ENCODE data around the gene LAPTM4A.
"Not testable (repeated sequence)": the region's sequence is repeated elsewhere in the genome, so short reads cannot be mapped to it uniquely, and the experiment has no call there.

The LAPTM4A gene

DNA sequence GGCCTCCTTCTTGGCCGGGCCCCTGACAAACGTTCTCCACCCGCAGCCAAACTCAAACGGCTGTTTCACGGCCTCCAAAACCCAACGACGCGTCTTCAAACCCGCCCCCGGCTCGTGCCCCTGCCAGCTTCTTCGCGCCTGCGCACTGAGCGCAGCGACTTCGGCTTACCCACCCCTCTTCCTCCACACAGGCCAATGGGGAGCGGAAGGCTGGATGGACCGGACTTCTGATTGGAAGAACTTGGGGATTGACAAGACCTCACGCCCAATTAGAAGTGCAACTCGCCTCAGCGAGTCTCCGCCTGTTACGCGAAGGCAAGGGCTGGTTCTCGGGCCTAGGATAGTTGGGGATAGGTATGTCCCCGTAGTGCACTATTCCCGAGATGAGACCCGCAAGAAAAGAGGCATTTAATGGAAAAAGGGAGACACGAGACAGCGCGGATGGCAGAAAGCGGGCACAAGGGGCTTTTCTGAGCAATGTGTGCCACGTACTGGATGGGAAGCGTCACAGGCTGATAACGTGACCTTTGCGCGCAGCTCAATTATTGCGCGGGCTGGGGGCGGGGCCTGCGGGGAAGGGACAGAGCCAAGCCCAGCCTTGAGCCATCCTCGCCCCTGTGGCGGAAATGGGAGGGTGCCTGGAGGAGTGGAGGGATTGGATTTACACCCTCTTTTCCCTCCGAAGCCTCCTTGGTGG is at the start of gene LAPTM4A:
Gene LAPTM4A, minus strand, starts transcription at position 97 of the 697 bp plus-strand sequence. CDS start 108 bp downstream, outside the sequence.
- peak; percentile 87 to 91 (median 90) for DNase-seq (ENCODE audit: low read depth in 2 of 3, low spot score in 2 of 3)

DNA sequence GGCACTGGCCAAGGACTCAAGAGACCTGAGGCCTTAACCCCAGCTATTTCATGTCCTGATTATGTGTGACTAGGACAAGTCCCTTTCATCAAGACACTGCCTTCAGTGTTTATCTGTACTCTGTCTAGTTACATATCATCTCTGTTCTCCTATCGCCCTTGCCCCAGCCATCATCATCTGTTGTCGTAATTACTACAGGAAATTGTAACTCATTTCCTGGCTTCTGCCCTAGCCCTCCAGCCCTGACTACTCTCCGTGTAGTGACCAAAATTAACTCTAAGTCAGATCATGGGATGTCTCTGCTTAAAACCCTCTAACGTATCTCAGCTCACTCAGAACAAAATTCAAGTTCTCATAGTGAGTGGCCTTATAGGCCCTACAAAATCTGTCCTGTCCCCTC is 49.3 kb upstream of the LAPTM4A start:
- DNase-seq (ENCODE audit: low read depth in 2 of 3, low spot score in 2 of 3), result no peak

GRCh38 chr2:20099780-20100179 is 48.4 kb upstream of the LAPTM4A start:
- DNase-seq (ENCODE audit: low read depth in 2 of 3, low spot score in 2 of 3), result no peak

DNA sequence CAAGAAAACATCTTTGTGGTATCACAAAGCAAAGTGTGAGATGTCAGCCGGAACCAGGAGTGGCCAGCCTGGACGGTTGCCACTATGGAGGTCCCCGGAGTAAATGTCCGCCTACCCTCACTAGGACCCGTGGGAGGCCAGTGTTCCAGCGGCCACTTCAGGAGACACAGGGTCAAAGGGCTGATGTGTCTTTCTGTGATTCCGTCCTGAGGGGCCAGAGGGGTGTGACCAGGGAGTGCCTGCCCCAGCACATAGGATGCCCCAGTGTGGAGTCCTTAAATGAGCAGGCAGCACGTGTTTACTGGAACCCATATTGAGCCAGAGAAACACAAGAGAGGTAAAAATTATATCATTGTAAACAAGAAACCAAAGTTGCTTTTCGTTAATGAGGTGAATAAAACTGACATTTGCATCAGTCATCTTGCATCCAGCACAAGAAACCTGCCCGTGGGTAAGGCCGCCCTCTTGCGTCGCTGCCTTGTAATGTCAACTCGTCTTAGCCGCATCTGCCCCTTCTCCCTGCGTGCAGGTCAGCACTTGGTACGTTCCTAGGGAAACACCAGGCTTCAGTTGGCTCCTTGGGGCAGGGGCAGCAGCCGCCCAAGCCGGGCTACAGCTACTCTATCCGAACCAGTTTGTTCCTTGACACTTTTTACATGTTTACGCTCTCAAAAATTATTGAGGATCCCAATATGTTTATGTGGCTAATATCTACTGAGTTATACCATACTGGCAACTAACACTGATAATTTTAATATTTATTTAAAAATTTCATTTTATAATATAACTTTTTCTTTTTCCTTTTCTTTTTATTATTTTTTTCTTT is 46.7 kb upstream of the LAPTM4A start:
- DNase-seq (ENCODE audit: low read depth in 2 of 3, low spot score in 2 of 3), result peak; percentile 24 to 57 (median 27)

- DNase-seq (ENCODE audit: low read depth in 2 of 3, low spot score in 2 of 3), result no peak
Measured at GRCh38 chr2:20095469-20095868, 44.0 kb upstream of the LAPTM4A start.

DNA sequence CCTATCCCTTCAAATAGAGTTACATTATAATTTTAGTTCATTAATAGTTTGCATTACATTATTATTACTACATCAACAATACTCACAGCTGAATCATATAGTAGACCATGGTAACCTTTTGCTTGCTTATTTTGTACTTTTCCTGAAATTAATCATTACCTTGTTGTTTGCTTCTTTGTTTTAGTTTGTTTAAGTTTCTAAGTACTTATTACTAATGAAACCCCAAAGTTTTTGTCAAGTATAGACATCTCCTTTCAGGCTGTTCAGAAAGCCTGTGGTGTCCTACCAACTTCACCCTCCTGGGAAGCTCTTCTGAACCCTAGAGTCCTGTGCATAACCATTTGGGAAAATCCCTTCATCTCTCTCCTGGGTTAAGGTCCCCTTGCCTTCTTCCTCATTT is 43.5 kb upstream of the LAPTM4A start:
- DNase-seq (ENCODE audit: low read depth in 2 of 3, low spot score in 2 of 3), result no peak

GRCh38 chr2:20094142-20094755 is 42.8 kb upstream of the LAPTM4A start:
- no peak for DNase-seq (ENCODE audit: low read depth in 2 of 3, low spot score in 2 of 3)

DNA sequence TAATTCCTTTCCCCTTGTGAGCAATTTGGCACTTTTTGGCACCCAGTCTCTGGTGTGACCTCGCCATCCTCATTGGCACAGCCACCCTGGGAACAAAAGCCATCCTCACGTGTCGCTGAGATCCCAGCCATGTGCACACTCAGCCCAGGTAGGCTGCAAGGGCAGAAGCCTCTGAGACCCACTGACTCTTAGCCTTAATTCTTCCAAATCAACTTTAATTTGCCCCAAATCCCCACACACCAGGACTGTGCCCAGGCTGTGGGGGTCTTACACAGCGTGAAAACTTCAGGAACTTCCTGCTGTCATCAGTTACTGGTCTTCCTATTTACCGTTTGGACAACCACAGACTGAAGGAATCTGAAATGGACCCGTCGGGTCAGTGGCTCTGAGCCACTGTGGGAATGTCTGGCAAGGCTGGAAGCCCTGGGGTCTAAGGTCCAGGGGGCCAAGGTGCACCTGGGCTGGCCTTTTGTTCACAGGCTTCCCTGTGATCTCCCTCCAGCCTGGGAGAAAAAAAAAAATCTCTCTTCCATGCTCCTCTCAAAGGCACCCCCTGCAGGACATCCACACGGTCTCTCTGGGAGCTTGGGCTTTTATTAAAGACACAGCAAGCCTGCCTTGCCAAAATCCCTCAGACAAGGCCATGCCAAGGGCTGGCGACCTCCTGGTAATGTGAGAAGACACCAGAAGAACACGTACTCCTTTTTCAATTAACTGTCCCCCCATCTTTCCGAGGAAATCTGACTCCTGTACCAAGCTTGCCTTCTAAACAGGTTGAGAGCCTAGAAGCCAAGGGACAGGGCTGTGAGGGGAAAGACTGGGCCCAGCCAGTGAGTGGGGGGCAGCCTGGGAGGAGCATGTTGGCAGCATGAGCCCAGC is 42.1 kb upstream of the LAPTM4A start:
- DNase-seq (ENCODE audit: low read depth in 2 of 3, low spot score in 2 of 3), result no peak

DNA sequence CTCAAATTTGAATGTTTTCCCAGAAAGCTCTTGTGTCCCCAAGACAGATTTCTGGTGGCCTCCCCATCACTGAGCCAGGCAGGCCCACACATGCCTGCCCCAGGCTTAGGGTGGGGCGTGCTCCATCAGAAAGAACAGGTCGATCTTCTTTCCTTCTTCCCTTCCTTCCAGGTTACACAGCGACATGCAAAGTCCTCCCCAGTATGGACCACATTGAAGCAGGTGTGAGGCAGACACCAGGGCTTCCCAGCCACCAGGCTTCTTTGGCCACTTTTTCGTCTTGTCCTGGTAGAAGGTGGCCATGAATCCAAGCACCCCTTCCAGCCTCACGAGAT is 41.4 kb upstream of the LAPTM4A start:
- DNase-seq (ENCODE audit: low read depth in 2 of 3, low spot score in 2 of 3), result no peak

DNA sequence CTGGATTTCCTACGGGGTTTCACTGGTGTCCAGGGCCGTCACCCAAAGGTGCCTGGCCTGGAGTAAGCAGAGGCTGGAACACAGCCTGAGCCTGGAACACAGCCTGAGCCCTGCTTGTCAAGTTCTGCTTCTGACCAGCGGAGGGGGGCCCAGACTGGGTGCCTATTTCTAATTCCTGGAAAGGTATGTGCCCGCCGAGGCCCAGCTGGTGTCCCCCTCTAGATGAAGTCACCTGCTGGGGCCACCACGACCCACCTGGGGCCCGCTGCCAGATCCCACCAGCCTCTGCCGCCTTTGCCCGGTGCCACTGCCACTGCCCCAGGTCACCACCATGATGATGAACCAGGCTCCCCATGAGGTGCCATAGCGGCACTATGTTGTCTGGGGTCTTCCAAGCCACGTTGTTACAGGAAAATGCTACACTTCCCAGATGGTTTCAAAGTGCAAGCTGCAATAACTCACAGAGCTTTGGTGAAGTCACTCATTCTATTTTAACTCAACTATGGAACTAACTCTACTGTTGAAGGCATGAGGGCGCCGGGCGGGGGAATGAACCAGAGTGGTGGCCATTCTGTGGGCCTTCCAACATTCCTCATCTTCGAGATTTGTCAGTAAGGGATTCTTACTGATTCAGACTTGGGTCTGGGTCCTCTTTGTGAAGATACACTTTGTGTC is 40.9 kb upstream of the LAPTM4A start:
- DNase-seq (ENCODE audit: low read depth in 2 of 3, low spot score in 2 of 3), result no peak

DNA sequence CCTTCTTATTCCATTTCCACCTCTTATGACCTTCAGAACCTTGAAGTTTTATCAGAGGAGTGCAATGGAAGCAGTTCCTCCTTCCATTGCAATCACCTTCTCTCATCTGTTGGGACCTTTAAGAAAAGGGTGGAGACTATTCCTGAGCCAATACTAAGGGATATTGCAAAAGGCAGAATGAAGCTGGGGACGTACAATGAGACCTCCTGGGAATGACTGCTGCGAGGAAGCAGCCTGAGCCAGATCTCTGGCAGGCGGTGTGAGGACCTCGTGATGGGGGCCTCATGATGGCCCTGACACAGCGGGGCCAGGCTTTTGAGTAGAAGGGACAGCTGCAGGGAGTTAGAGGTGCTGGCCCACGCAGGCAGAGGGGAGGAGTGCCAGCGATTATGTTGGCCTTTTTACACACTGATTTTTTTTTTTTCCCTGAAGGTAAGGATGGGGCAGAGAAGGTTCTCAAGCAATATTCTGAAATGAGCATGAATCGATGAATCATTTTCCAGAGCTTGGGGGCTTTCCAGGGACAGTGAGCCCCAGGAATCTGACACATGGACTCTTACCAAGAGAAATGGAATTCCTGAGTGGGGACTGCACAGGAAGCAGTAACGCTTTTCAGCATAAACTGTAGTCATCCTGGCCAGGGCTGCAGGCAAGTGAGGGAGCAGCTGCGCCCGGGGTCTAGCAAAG is 40.0 kb upstream of the LAPTM4A start:
- DNase-seq (ENCODE audit: low read depth in 2 of 3, low spot score in 2 of 3), result no peak

DNA sequence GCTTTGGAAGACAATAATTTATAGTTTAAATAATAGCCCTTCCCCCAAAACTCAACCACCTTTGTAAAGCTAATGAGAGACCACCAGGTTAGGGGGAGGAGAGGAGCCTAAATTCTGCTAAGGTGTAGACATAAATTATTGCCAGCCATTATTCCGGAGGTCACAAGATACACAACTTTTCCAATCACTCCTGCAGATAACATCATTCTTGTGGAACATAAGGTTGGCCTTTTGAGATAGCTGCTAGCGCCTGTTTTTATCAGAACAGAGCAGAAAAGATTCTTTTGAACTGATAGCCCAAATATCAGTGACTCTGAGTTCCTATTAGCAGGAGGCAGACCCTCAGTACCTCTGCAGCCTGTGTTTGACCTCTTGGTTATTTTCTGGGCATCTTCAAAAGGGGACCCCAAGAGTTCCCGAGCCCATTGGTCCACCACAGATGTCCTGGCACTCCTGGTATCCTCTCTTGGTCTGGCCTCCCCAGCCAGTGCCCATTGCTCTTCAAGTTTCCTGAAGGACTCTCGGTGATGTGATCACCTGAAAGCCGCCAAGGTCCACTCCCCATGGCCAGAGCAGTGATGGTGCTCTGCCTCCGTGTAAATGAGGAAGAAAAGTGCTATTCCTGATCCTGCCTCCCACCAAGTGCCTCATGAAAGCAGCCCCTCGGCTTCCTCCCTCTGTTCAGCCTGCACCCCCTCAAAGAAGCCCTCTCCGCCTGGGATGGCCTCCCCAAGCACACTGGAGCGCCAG is 38.5 kb upstream of the LAPTM4A start:
- no peak for DNase-seq (ENCODE audit: low read depth in 2 of 3, low spot score in 2 of 3)

- DNase-seq (ENCODE audit: low read depth in 2 of 3, low spot score in 2 of 3), result not testable (repeated sequence)
Measured at GRCh38 chr2:20085909-20086308, 34.5 kb upstream of the LAPTM4A start.

GRCh38 chr2:20082812-20083211 is 31.4 kb upstream of the LAPTM4A start:
- not testable (repeated sequence) for DNase-seq (ENCODE audit: low read depth in 2 of 3, low spot score in 2 of 3)

DNA sequence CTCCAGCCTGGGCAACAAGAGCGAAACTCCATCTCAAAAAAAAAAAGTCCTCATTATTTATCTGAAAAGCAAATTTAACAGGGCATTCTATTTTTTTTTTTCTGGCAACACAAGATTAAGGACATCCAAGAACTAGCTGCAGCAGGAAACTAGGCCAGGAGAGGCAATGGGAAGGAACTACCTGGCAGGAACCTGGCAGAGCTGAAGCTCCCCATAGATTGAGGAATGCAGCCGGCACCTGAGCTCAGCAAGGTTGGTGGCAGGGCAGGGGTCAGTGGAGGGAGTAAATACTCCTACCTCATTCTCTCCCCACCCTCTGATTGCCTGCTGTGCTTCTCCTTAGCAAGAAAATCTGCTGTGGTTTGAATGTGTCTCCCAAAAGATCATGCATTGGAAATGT is 30.4 kb upstream of the LAPTM4A start:
- no peak for DNase-seq (ENCODE audit: low read depth in 2 of 3, low spot score in 2 of 3)

DNA sequence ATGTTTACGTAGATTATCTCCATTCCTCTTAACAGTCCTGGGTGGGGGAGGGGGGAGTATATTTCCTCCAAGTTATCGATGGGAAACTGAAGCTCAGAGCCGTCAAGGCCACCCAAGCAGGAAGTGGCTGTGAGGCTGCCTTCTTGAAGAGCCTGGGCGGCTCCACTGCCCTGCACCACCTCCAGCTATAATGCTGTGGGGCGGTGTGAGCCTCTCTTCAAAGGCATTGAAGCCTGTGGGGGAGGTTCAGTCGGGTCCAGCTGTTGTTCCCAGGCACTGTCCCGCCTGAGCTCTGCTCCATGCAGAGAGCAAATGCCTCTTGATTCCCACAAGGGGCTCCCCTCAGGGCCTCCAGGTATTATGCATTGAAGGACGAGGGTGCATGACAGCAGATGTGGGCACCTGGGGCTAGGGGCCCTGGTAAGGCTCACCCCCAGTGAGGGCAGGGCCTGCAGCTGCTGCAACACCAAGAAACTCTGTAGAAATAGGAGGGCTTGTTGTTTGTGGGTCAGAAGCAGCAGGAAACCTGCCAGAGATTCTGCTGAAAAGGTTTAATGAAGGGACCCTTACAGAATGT is 29.5 kb upstream of the LAPTM4A start:
- no peak for DNase-seq (ENCODE audit: low read depth in 2 of 3, low spot score in 2 of 3)

- no peak for DNase-seq (ENCODE audit: low read depth in 2 of 3, low spot score in 2 of 3)
Measured at GRCh38 chr2:20080428-20080827, 29.0 kb upstream of the LAPTM4A start.

GRCh38 chr2:20079546-20080115 is 28.2 kb upstream of the LAPTM4A start:
- DNase-seq (ENCODE audit: low read depth in 2 of 3, low spot score in 2 of 3), result no peak
